HG03066 (cell line): ENCODE measurements around the gene USP3.
"Not testable (repeated sequence)": the region's sequence is repeated elsewhere in the genome, so short reads cannot be mapped to it uniquely, and the experiment has no call there.

ENCODE experiments used
- ATAC-seq: cut with Tn5 transposase; IDR thresholded peaks from one replicate; pipeline ENCODE4 v1.9.1; 2021; ENCODE audit warnings: low read depth; ENCODE audit not compliant: unreplicated experiment

The USP3 gene

DNA sequence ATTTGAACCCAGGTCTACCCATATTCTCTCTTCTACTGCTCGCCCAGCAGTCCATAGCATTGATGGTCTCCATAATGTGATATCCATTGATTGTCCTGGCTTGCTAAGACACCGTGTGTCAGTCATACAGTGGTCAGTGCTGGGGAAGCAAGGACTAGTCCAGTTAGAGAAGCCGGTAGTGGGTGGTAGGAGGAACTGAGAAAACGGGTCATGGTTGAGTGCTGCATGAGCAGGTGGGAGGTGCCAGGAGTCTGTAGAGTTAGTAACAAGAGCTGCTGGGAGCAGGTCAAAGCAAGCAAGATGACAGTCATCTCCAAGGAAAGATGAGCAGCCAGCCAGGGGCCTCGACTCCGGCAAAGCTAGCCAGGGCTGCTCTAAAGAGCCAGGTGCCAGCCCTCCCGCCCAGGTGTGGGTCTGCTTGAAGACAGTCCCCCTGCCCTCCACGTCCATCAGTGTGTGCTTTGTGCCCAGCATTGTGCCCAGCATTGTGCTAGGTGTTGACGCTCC lies 29.5 kb upstream of the USP3 start:
- ATAC-seq: peak; percentile 63

DNA sequence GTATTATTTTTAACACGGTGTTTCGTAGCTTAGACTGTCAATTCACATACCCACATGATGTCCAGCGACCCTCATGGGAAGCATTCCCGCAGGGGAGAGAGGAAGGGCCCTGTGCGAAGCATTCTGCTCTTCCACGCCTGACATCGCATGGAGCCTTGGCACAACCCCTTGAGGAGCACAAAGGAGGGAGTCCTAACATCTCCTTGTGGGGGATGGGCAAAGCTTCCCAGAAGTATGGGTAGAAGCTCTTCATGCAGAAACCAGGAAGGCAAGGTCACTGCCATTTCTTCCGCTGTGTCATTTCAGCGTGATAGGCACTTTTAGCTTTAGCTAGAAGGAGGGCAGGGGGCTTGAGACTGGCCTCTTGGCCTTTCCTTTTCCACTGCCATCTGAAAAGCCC lies 28.7 kb upstream of the USP3 start:
- no peak for ATAC-seq

DNA sequence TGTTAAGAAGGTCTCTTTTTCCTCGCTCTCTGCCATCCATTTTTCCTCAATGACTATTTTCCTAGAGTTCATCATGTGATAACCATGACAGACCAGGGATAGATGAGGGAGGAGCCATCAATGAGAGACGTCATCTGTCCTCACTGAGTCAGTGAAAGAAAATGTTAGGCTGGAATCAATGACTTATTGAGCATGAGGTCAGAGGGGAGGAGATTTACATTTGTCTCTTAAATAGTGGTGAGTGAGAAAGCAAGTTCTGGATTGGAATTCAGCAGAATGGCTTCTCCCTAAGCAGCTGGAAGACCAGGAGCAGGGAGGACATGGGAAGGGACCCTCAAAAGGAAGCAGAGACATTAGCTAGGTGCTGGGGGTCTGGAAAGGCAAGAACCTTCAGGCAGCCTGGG lies 28.2 kb upstream of the USP3 start:
- ATAC-seq: no peak

DNA sequence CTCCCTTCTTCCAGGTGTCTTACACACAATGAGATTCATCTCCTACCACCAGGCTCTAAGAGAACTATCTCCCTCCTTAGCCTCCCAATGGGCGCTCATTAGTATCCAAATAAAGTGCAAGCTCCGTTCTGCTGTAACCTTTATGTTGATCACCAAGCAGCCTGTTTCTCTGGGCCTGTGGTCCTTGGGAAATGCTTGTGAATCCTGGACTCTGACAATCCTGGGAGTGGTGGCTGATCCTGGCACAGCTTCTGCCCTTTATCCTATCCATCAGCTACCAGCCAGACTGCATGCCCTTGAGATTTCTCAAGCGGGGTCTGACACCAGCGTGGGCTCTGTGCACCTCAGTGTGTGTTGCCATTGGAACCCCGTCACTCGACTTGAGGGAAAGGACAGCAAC lies 26.1 kb upstream of the USP3 start:
- ATAC-seq: no peak

DNA sequence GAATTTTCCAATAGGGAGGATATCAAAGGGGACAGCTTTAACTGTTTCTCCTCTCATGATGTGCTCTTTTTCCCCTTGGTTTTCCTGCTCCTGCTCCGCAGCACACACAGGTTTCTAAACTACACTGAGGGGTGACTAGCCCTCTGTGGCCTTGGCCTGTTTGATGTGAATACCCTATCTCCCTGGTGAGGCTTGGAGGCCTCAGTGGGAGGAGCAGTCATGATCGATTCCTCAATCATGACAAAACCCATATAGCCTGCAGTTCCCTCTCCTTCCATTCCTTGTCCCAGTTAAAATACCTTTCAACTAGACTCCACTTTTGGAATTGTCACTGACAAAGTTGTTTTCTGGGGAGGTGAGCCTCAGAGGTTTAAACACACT lies 24.0 kb upstream of the USP3 start:
- no peak for ATAC-seq

DNA sequence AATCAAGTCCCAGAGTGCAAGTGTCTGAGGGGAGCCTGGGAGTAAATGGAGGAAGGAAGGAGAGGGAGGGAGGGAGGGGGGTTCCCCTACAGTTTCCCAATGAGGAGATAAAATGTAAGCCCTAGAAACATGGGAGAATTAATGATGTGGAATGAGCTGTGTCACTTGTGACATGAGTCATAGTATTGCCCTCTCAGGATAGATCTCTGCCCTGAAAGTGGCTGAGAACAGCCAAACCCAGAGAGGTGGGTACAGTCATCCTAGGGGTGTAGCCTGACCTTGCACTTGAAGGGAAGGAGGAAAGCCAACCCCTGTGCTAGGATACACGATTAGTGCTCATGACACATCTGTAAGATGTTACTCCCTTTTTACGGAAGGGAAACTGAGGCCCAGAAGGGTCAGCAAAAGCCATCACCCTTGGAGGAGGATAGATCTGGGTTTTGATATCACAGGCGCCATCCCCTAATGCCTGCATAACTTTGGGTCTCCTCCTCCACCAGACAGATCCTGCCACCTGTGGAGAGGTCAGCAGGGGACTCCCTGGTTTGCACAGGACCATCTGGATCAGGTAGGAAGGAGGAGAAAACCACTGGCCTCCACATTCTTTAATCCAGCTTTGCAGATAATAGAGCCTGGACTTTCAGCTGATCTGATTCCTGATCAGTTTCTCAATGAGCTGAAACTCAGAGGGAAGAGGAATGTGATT lies 23.1 kb upstream of the USP3 start:
- no peak for ATAC-seq

DNA sequence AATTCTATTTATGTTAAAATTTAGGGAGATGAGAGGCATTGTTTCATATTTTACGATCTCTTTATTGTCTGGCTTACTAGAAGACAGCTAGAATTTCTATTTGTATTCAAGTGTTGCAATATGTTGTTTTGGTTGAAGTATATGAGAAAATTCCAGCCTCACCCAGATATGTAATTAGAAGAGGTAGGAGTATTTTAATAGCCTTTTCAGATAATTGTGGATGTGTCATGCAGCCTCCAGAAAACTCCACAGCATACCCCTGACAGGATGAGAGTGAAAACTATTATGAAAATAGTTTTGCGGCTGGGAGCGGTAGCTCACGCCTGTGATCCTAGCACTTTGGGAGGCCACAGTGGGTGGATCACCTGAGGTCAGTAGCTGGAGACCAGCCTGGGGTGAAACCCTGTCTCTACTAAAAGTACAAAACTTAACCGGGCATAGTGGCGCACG lies 21.5 kb upstream of the USP3 start:
- no peak for ATAC-seq

DNA sequence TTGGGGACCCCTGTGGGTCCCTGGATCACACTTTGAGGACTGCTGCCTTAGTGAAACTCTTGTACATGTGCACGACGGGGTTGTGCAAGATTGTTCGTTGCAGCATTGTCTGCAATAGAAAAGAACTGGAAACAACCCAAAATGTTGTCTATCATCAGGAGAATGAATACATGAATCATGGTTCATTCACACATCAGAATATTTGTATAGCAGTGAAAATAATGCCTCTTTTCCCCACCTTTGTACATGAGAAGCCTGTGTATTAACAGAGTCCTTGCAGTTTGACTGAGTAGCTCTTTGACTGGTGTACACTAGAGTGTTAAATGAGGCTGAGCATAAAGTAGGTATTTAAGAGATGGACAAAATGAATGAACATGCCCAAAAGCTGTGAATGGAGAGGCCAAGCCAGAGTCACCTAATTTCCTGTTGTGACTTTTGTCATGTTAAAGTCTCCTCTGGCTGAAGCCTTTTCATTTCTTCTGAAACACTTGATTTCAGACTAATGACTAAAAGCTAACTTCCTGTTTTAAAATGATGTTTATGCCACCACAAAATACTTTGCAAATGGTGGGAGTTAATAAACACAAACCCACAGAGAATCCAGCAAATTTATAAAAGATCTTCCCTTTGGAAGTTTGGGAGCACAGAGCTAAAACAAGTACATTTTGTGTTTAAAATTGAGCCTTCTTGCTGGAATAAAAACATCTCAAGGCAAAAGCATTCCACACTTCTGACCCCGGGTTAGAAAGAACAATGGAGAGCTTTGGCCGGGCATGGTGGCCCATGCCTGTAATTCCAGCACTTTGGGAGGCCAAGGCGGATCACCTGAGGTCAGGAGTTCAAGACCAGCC lies 20.6 kb upstream of the USP3 start:
- ATAC-seq: no peak

DNA sequence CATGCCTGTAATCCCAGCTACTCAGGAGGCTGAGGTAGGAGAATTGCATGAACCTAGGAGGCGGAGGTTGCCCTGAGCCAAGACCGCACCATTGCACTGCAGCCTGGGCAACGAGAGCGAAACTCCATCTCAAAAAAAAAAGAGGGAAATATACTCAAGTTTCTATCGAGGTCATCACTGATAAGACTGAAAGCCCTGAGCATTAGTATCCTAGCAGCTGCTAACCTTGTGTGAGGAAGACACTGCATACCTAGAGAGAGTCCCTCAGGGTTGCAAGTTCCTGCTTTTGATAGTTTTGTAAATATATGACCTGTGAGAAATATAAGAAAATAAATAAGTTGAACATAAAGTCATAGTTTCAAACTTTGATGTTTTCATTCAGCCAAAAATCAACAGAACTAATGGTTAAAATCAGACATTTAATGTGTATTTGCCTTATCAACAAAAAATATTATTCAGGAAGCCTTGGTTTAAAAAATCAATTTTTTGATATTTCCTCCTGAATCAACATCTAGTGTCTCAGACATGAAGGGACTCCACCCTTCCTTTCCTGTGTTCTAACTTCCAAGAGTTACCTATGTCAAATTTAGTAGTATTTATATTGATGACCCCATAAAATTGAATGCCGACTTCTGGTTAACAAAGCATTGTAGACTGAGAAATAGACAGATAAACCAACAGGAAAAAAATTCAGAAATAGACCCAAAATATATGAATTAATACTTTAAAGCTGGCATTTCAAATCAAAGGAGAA lies 19.8 kb upstream of the USP3 start:
- no peak for ATAC-seq

DNA sequence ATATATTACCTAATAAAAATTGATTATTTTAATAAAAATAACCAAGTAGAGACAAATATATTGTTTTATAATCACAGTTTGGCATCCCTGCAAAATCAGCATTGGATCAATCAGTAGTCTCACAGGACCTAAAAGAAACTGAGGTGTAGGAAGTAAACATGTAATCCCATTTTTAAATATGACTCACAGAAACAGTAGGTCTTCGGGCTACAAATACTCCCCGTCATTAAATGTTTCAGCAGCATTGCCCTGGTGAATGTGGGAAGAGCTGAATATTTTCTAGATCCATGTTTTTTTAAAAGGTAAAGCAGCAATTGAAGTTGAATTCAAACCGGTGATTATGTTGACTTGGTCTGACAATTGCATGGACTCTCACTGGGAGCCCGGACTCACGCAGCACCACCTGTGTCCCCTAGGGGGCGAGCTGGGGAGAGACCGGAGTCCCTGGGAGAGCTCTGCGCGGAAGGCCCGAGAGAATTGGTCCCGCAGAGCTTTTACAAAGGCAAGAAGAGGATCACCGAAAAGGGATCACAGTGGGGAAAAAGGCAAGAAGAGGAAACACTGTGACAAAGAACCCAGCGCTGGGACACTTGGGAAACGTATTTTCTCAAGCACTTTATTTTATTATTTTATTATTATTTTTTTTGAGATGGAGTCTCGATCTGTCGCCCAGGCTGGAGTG lies 17.2 kb upstream of the USP3 start:
- ATAC-seq: peak; percentile 47

DNA sequence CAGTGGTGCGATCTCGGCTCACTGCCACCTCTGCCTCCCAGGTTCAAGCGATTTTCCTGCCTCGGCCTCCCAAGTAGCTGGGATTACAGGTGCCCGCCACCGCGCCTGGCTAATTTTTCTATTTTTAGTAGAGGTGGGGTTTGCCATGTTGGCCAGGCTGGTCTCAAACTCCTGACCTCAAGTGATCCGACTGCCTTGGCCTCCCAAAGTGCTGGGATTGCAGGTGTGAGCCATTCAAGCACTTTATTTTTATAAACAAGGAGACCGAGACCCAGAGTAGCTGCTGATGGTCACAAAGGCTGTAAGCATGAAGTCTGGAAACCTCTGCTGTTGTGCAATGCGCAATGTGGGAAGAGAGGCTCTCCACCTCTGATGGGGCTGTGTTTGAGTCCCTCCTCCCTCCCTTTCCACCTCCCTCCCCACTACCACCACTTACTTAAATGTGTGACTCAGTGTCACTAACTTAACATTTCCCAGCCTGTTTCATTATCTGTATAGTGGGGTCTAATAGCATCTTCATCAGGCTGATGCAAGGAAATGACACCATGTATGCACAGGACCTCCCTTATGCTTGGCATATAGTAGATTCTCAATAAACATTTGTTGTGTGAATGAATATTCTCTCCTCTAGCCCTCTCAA lies 16.5 kb upstream of the USP3 start:
- ATAC-seq: not testable (repeated sequence)

DNA sequence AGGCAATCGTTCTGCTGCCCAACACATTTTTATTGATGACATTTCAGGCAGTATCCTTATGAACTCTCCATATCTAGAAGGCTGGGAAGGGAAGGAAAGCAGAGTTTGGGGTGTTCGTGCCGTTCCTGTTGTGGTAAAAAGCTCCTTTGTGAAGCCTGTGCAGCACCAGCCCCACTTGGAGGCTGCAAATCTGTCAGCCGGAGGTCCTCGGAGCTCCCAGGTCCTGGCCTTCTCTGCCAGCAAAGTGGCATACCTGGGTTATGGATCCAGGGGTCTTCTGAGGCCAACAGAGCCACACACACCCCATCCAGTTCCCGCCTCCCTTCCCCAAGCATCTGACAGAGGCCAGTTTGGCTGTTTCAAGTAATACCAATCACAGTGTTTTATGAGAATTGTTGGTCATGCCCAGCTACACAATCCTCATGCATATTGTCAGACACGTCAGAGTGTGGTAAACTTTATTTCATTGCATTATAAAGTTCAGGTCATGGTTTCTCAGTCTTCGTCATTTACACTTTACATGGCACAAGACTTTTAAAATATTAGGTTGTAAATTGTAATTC lies 15.9 kb upstream of the USP3 start:
- ATAC-seq: no peak

DNA sequence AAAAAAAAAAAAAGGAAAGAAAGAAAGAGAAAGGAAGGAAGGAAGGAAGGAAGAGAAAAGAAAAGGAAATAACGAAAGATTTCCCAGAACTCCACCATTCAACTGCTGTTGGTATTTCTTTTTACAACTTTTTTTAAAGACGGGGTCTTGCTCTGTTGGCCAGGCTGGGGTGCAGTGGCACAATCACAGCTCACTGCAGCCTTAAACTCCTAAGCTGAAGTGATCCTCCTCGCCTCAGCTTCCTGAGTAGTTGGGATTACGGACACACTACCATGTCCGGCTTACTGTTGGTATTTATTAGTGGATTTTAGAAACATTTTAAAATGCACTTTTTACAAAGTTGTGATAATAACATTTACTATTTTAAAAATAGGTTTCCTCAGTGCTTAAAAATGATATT lies 15.0 kb upstream of the USP3 start:
- ATAC-seq: no peak

DNA sequence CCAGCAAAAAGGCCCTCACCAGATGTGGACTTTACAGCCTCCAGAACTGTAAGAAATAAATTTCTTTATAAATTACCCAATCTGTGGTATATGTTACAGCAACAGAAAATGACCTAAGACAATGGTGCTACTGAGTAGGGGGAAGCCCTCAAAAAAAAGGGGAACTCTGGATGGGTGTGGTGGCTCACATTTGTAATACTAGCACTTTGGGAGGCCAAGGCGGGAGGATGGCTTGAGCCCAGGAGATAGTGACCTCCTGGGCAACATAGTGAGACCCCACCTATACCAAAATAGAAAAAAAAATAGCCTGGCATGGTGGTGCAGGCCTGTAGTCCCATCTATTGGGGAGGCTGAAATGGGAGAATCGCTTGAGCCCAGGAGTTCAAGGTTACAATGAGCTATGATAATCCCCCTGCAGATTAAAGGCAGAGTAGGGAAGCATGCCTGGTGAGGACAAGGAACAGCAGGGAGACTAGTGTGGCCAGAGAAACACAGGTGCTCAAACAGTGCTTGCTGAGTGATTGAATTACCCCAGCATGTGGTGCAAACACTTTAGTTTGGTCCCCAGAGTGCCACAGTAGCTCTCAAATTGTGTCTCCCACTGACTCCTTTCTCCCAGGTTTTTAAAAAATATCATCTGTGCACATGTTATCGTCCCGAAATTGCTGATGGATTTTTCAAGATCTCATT lies 13.9 kb upstream of the USP3 start:
- ATAC-seq: no peak

DNA sequence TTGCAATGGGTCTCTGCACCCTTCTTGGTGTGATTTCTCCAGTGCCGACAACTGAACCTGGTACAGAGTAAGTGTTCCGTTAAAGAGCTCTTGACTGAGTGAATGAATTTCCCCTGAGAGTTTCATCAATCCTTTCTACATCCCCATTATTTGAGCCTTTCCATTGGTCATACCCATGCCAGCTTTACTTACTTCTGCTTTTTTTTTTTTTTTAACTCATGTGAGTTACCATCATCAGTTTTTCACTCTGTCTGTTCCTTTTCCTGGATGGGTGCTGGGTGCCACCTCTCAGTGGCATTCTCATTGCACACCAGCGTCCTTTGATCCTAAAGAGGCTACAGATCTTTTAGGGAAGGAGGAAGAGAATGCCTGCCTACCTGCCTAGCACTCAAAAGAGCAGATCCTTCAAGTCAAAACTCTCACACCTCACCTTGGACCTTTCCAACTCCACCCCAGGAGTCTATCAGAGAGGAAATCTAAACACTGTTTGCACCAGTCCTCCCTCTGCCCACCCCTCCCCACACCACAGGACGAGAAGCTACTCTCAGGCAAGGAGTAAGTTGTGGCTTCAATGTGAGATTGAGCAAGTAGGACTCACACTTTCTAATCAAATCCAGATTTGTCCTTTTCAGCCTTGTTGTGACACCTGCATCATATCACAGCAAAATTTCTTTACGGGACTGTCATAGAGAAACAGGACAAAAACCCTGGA lies 13.1 kb upstream of the USP3 start:
- no peak for ATAC-seq

DNA sequence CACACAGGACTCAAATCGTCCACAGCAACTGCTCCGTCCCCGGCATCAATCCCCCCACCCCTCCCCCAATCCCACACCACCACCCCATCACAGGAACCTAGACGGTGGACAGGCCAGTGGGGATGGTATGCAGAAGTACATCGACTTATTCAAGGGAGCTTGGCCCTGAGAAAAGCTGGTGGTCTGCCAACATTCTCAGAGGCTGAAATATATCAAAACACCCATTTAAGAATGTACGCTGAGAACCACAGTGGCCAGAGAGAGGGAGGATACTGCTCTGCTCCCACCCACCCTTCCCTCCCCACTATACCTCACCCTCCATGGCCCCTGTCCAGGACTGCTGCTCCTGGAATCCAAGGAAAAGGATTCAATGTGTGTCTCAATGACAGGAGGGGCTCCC lies 12.4 kb upstream of the USP3 start:
- no peak for ATAC-seq

DNA sequence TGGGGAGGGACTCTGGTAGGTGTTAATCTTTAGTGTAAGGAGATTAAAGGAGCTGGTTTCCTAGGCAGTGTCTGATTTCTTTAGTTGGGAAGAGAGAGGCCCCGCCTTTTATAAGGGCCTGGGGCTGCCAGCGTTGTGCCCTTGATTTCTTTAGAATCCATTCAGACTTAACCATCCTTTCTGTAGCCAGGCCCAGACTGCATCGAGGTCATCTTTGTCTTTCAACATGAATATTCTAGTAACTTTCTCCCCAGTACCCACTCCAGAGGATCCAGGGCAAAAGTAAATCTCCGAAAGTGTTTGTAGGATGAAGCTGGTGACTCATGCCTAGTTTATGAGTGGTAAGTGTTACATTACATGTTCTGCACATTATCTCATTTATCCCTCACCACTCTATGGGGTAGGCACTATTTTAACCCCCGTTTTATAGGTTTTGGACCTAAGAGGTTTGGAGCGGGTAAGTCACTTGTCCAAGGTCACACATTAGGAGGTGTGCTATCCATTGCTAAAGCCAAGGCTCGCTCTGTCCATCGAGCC lies 11.8 kb upstream of the USP3 start:
- no peak for ATAC-seq

DNA sequence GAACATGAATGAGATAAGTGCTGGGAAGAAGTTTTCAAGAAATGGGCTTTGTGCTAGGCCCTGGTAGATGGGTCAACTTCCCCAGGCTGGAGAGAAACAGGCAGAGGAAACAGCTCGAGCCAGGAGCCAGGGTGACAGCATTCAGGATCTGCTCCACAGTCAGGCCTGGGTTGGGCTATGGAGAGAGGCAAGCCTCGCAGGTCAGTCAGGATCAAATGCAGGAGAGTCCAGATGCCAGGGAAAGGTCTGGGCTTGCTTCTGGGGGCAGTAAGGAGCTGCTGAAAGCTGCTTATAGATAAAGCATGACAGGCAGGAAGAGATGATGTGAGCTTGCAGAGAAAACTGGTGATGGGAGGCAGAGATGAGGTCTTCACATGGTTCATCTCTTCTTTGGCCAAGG lies 11.0 kb upstream of the USP3 start:
- ATAC-seq: no peak
